ENCODE data around the gene ANGPTL2.

Gene ANGPTL2

GRCh38 chr9:127049581-127049980 lies 72.9 kb downstream of the ANGPTL2 start:
- no peak for DNase-seq (ENCODE audit: low read depth)

GRCh38 chr9:127049044-127049443 lies 73.4 kb downstream of the ANGPTL2 start:
- no peak for DNase-seq (ENCODE audit: low read depth)

- DNase-seq (ENCODE audit: low read depth) = no peak
These were observed 74.5 kb downstream of the ANGPTL2 start for GRCh38 chr9:127047971-127048370.

GRCh38 chr9:127045148-127045547 lies 77.3 kb downstream of the ANGPTL2 start:
- no peak for DNase-seq (ENCODE audit: low read depth)

GRCh38 chr9:127039492-127039891 lies 82.9 kb downstream of the ANGPTL2 start:
- DNase-seq (ENCODE audit: low read depth) = no peak

GRCh38 chr9:127038531-127038930 lies 83.9 kb downstream of the ANGPTL2 start:
- no peak for DNase-seq (ENCODE audit: low read depth)
